Measurements from ENCODE around the gene BATF. TPM values are rescaled to one million over a fixed set of nuclear protein-coding genes. Genes with fewer than 3 reads are reported as not detected.

Gene BATF
- total RNA-seq, 3 donors from 2014 or later = 1.7 to 3.0 (median 2.3) TPM

- DNase-seq (peak; percentile 87 to 89 (median 88)), ATAC-seq (peak; percentile 81)
- Histone ChIP-seq H3K36me3 (ENCODE audit: low read depth) (no peaks in the 10 kb centered on the region), H3K4me3 (peak within 1 kb of the TSS; percentile 18), H3K4me1 (ENCODE audit: low read depth) (peaks cover 21% of the 10 kb centered on the region), H3K9me3 (no peaks in the 10 kb centered on the region)
- intact Hi-C loops (cut with DNase I, micrococcal nuclease) = loop anchor here in 1 of 2 donors (5.0 kb wide), 1 partner anchor 74 kb away; no protein-coding TSS in a partner anchor
- TF ChIP-seq CTCF (IDR thresholded peaks at IDR 0.05) = no peak
Measured at GRCh38 chr14:75578102-75578785, 56.0 kb downstream of the BATF start, which contains the start of gene FLVCR2. Gene FLVCR2, plus strand, starts transcription at chr14:75578620. Its CDS starts 353 bp downstream, at chr14:75578973.

GRCh38 chr14:75578786-75579337 is 56.6 kb downstream of the BATF start:
- intact Hi-C loops (cut with DNase I, micrococcal nuclease) = loop anchor here in 1 of 2 donors (5.0 kb wide), 1 partner anchor 73 kb away; no protein-coding TSS in a partner anchor

GRCh38 chr14:75579338-75579864 is 57.1 kb downstream of the BATF start:
- ATAC-seq = peak; percentile 87
- no peaks in the 10 kb centered on the region for H3K9me3 ChIP-seq

More at GRCh38 chr14:75578786-75579337, 56.6 kb downstream of the BATF start:
- TF ChIP-seq CTCF (IDR thresholded peaks at IDR 0.05) = no peak
- DNase-seq = peak in 2 of 3 donors; percentile 52 to 58
- H3K9me3 ChIP-seq = no peaks in the 10 kb centered on the region
- H3K4me3 ChIP-seq = peak overlapping the region; percentile 18
- H3K4me1 ChIP-seq (ENCODE audit: low read depth) = peaks cover 21% of the 10 kb centered on the region
- peak; percentile 53 for ATAC-seq
- no peaks in the 10 kb centered on the region for H3K36me3 ChIP-seq (ENCODE audit: low read depth)

GRCh38 chr14:75579882-75580281 is 57.6 kb downstream of the BATF start:
- Histone ChIP-seq H3K4me3 (no peak overlapping the region), H3K9me3 (no peaks in the 10 kb centered on the region), H3K36me3 (ENCODE audit: low read depth) (no peaks in the 10 kb centered on the region), H3K4me1 (ENCODE audit: low read depth) (peaks cover 21% of the 10 kb centered on the region)
- no peak for ATAC-seq
- intact Hi-C loops (cut with DNase I, micrococcal nuclease) = loop anchor here in 1 of 2 donors (5.0 kb wide), 1 partner anchor 72 kb away; no protein-coding TSS in a partner anchor
- no peak for DNase-seq
- no peak for TF ChIP-seq CTCF (IDR thresholded peaks at IDR 0.05)

More at GRCh38 chr14:75579338-75579864, 57.1 kb downstream of the BATF start:
- Histone ChIP-seq H3K4me3 (peak overlapping the region; percentile 18), H3K36me3 (ENCODE audit: low read depth) (no peaks in the 10 kb centered on the region), H3K4me1 (ENCODE audit: low read depth) (peaks cover 21% of the 10 kb centered on the region)
- DNase-seq = peak; percentile 62 to 69 (median 62)
- intact Hi-C loops (cut with DNase I, micrococcal nuclease) = loop anchor here in 1 of 2 donors (5.0 kb wide), 1 partner anchor 73 kb away; no protein-coding TSS in a partner anchor
- no peak for TF ChIP-seq CTCF (IDR thresholded peaks at IDR 0.05)

GRCh38 chr14:75587388-75587787 is 65.1 kb downstream of the BATF start:
- intact Hi-C loops (cut with DNase I, micrococcal nuclease) = no loop called here
- H3K36me3 ChIP-seq (ENCODE audit: low read depth) = no peaks in the 10 kb centered on the region

More at GRCh38 chr14:75587388-75587787, 65.1 kb downstream of the BATF start:
- no peaks in the 10 kb centered on the region for H3K4me1 ChIP-seq (ENCODE audit: low read depth)
- no peak for TF ChIP-seq CTCF (IDR thresholded peaks at IDR 0.05)
- H3K9me3 ChIP-seq = no peaks in the 10 kb centered on the region
- no peak overlapping the region for H3K4me3 ChIP-seq
- DNase-seq (no peak), ATAC-seq (no peak)
